LHCN-M2 (cell line): ENCODE measurements around the gene KLF7. TPM values are rescaled to one million over a fixed set of nuclear protein-coding genes. Genes with fewer than 3 reads are reported as not detected.

ENCODE experiments used
- DNase-seq: peaks from one replicate; pipeline ENCODE4 v3.0.0-alpha.2; 2012; ENCODE audit warnings: low read depth
- polyA plus RNA-seq: library from polyadenylated mRNA; unstranded; fragments of >200 nt; gene quantifications from one replicate; pipeline ENCODE4 v1.2.1, GENCODE V29; 2012; ENCODE audit warnings: missing spikeins
- total RNA-seq: library from RNA; depleted of rRNA; stranded (reverse); fragments of >200 nt; gene quantifications from 2 replicates; pipeline ENCODE4 v1.2.3, GENCODE V29; 2014; rRNA removed

KLF7 gene
- 11.4 and 11.6 TPM in 2 replicates for total RNA-seq
- 8.2 TPM for polyA plus RNA-seq

DNA sequence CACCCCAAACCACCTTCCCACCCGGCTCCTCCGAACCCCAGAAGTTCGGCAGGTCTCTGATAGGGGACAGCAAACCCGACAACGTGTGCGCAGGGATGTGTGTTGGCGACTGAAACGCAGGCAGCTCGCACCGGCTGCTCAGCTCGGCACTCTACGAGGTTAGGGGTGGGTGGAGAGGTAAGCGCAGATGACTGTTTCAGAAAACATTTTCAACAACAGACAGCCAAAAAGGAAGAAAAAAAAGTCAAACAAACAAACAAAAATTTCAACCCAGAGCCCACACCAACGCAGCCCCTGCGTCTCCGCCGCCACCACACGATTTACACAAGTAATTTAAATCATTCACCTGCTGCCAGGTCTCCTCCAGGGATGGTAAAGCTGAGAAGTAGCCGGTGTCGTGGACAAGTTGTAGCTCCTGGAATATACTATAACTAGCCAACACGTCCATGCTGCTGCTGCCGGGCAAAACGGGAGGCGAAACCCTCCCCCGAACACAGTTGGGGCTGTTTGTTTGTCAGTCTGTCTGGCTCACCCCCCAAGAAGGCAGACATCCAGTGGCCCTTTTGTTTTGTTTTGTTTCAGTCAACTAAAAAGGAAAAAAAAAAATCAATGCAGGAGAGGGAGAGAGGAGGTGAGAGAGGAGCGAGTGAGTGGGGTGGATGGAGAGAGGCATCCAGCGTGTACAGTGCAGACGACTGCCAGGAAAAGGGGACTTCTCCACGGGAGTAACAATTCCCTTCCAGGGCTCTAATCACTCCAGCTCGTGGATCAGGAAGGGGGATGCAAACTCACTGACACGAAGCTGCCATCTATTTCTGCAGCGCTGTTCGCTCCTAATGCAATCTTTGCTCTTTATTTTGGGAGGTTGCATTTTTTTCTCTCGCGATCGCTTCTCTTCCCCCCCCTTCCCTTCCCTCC lies at the start of gene KLF7:
Gene KLF7, minus strand, starts transcription at position 828 of the 918 bp plus-strand sequence. Its CDS starts 380 bp downstream, at position 448.
- DNase-seq, result no peak

DNA sequence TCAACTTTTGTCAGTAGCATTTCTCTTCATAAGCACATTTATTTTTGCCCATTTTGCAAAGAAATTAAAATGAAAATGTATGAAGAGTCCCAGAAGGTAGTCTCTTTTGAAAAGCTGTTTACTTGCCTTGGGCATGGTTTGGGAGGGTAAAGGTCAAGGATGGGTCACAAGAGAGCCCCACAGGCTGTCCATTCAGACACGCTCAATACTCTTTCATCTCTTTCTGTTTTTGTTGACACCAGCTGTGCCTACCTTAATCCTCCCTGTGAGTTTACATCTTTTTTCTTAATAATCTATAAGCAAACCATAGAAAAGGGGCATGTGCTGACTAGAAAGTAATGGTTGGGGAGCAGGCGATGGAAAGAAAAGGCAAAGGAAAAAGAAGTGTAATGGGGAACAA lies 49.6 kb upstream of the KLF7 start:
- DNase-seq, result no peak

GRCh38 chr2:207214446-207214845 lies 48.7 kb upstream of the KLF7 start:
- no peak for DNase-seq

DNA sequence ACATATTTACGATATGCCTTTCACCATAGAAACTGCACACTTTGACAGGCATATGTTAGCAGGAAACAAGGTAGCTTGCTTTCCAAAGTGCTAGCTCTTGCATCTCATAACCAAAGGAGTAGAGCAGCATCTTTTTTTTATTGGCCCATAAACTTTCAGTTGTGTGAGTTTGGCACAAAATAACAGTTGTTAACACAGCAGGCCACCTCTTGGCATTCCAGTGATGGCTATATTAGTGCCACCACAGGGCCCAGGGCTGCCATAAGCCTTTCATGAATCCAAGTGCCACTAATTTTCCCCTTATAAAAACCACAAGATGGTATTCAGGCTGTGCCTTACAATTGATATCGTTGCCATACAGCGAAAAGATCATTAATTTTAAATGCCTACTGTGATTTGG lies 40.3 kb upstream of the KLF7 start:
- no peak for DNase-seq

- no peak for DNase-seq
Observed at GRCh38 chr2:207205173-207205957, 39.6 kb upstream of the KLF7 start.

GRCh38 chr2:207203056-207203455 lies 37.3 kb upstream of the KLF7 start:
- no peak for DNase-seq

DNA sequence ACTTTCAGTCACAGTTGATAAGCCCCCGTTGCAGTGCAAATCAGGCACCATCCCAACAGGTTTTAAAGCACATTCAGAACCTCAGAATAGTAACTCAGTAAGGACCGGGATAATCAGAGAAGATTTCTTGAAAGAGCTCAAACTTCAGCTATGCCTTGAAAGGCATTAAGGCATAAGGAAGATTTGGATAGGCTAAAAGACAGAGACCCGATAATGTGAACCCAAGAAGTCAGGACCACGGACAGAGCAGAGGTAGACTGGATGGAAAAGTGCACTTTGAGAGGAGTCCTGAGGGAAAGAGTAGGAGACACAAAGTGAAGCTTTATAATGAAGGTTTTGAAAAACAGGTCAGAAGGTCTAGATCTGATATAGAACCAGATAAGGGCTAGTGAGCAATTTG lies 36.9 kb upstream of the KLF7 start:
- DNase-seq, result peak; percentile 55

GRCh38 chr2:207201416-207201815 lies 35.7 kb upstream of the KLF7 start:
- no peak for DNase-seq

- DNase-seq, result no peak
Observed at GRCh38 chr2:207200136-207200535, 34.4 kb upstream of the KLF7 start.

- DNase-seq, result no peak
Observed at GRCh38 chr2:207194028-207194427, 28.3 kb upstream of the KLF7 start.

- peak; percentile 91 for DNase-seq
Observed at GRCh38 chr2:207188626-207189419, 23.1 kb upstream of the KLF7 start.

DNA sequence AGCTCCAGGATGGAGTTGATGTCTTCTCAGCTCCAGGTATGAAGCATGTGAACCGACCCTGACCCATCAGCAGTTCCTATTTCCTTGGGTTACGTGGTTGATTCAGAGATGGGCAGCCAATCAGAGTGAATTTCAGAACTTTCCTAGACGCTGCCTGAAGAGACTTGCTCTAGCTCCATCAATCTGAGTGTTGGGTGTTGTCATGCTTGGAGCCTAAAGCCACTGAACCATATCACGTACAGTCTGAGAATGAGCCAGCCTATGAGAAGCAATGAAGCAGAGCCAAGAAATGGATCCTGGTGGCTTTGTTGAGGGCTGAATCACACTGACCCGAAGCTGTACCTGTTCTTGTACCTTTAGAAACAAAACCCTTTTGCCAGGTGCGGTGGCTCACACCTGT lies 19.6 kb upstream of the KLF7 start:
- no peak for DNase-seq

DNA sequence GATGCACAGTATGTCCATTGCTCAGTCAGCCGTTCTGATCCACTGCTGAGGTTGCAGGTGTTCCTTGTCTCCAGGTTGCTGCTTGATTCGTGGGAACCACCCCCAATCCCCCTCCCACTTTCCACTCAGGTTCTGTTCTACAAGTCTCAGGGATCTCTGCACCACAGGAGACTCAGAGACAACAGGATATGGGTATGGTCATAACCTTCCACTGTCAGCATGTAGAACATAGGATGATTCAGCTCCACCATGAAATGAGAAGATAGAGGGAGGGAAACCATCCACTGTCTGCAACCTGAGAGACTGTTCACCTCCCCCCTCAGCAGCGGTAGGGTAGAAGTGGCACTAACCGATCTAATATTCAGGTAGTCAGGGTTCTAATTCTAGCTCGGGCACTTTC lies 19.0 kb upstream of the KLF7 start:
- DNase-seq, result no peak

GRCh38 chr2:207184348-207184747 lies 18.6 kb upstream of the KLF7 start:
- no peak for DNase-seq

- no peak for DNase-seq
Observed at GRCh38 chr2:207183506-207183905, 17.8 kb upstream of the KLF7 start.

DNA sequence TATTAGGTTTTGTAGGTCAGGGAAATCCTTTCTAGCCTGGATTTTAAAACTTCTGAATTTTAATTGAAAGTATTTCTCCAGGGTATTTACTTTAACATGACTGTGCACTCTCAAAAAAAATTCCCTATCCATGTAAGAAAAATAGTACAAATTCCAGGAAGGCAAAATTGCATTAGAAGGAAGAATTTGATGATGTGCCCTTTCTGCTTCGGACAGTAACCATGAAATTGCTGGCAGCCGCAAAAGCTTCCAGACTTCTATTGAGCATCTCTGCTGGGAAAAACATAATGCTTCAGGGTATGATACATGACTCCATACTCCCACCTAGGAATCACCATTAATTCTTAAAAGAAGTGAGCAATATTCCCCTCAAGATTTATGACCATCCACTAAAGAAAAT lies 17.2 kb upstream of the KLF7 start:
- DNase-seq, result no peak

DNA sequence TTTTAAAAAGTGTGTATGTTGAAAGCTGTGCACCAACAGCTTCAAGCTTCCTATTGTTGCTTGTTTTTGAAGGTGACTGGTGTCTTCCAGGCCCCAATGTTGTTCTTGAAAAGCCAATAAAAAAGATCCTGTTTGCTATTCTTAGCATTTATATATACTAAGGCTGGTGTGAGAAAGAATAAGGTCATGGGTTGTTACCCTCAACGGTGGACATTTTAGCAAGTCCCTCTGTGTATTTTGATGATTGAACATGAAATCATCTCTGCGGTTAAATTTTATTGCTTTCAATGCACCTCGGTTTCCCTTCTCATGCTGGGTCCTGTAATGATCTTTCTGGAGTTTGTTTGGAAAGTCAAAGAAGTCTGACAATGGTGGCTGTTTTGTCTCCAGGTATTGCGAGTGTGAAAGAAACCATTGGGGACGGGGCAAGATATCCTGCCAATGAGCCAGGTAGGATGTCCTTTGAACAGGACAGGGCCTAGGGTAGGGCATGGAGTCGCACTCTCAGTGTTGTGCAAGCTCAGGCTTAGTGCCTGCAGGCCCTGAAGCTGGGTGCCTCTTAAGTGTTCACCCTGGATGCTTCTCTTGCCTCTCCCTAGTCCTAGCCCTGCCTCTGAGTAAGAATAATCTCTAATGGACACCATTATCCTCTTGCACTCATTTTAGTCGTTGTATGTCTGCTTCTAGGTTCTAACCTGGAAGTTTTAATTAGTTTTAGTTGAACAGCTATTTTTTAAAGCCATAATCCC lies 16.0 kb upstream of the KLF7 start:
- DNase-seq, result no peak

DNA sequence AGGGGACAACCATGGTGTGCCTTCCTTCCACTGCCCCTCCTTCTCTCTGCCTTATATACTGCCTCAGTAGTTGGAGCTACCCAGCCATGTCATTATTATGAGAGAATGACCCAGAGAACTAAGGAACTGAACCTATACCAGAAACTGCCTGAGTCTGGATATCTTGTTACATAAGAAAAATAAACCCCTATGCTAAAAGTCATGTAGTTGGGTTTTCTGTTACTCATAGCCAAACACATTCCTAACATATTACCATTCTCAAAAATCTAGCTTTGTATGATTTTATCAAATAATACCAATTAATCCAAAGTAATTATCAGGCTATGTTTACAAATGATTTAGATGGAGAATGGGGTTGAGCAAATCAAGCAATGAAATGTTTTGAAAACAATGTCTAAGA lies 15.0 kb upstream of the KLF7 start:
- DNase-seq, result peak; percentile 43

GRCh38 chr2:207176247-207176646 lies 10.5 kb upstream of the KLF7 start:
- no peak for DNase-seq

DNA sequence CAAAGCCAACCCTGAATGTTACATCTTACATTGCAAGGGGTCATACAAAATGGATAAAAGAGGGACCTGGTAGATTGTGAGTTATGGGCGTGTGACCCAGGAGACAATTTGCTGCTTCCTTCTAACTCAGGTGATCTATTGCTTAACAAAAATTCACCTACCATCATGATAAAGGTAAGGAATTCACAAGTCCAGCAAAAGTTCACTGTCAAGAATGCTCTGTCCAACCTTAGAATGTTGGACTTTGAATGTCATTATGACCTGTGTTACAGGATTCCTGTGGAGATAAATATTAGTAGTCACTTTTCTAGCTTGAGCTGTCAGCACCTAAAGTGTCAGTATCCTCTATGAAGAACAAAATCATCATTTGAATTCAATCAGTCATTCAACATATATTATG lies 7.9 kb upstream of the KLF7 start:
- no peak for DNase-seq
